ENCODE results near the gene ERMARD.

ERMARD gene

DNA sequence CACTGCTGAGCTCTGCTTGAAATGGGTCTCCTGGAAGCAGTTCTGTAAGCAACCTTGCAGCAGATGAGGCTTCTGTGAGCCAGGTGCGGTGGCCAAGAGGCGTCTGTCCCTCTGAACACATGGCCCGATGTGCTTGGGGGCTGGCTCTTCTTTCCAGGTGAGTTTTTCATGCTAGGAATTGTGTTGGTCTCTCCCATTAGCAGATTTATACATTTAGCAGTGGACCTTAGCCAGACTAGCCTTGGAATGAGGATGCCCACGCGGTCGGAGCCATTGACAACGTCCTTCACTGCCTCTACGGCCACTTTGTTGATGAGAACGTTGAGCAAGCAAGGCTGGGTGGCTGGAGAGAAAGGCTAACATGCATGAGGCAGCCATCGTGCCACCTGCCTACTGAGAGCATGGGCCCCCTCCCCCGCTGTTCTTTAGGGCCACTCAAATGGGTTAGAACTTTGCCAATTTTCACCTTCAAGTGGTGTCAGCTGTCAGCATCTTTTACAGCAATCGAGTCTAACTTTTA, 33.5 kb downstream of the ERMARD start:
- no peak for DNase-seq

DNA sequence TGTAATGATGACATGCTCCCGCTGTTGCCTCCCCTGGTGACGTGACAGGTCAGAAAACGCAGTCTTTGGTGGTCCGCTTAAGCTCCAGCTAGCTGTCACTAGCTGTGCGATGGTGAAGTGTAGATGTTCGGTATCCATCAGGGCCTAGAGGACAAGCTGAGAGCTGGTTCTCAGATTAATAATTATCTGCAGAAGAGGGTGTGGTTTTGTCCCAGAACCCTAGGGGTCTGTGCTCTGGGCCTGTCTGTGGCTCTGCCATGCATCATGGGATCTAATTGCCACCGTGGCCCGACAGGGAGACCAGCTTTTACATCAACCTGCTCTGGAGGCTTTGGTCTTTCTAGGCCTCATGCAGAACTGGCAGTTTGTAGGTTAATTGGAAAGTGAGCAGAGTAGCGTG, 34.1 kb downstream of the ERMARD start:
- DNase-seq: no peak

DNA sequence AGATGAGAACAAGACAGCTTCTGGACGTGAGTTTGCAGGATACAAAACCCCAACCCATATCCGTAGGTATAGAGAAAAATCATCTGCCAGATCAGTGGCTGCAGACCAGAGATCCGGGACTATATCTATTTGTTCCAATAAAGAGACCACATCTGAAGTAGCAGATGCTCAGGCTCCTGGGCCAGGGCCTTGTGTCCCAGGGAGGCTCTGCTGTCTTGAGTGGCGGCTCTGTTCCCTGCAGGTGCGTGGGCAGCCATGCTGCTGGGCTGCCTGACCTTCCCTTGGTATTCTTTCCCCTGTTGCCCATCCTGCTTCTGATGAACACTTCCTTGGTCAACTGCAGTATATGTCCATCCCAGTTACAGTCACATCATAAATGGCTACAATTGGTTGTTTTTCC, 34.9 kb downstream of the ERMARD start:
- DNase-seq: no peak

DNA sequence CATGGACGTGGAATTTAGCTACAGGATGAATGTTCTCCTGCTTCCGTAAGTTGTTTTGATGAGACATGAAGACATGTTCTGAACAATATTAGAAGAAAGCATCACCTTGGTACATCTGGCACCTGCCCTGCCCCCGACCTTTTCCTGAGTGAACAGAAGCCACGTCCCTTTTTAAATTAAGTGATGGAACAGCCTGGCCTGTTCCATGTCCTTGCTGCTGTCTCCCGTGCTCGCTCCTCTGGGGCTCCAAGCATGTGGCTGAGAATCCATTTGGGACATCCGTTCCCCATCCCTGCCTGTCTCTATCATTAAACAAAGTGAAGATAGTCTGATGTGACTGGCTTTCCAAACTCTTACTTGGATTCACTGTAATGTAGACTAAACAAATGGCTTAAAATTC, 36.4 kb downstream of the ERMARD start:
- no peak for DNase-seq

DNA sequence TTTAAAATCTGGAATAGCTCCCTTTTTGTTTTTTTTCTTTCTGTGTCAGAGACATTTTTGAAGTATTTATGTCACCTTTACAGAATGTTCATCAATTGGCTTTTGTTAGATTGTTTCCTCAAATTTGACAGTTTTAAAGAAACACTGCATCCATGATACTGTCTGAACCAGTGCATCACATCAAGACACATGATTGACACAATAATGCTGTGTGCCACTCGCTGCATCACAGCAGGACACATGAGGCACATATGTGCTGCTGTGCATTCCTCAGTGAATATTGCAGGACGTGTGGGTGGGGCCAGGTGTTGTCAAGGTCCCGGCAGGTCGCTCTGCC, 37.4 kb downstream of the ERMARD start:
- no peak for DNase-seq

DNA sequence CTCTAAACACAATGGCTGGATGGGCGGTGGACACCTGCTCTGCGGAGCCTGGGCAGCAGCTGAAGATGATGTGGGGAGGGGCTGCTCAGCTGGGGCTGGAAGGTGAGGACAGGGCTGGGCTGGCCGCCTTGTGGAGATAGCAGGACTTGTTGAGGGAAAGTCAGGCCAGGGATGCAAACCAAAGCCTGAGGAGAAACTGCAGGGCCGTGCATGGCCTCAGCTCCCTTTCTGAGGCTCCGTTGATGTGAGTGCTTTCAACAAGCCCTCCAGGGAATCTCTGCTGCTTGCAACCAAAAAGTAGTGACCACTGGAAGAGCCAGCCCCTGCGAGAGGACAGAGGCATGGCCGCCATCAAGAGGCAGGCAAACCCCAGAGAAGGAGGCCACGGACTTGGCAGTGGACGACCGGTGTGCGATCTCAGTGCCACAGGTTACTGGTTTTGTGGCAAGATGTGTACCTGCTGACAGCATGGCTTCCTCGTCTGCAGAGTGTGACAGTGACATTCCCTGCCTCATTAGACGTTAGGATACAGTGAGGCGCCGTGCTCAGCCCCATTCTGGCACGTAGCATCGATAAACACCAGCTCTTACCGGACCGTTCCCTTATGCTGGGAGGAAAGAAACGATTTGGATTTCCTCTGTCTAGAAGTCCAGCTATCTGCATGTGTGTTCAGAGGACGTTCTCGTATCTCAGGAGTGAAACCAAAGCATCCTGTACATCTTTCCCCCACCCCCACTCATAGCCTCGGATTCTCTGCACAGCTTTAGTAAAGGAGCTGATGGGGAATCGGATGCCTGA, 37.9 kb downstream of the ERMARD start:
- no peak for DNase-seq

DNA sequence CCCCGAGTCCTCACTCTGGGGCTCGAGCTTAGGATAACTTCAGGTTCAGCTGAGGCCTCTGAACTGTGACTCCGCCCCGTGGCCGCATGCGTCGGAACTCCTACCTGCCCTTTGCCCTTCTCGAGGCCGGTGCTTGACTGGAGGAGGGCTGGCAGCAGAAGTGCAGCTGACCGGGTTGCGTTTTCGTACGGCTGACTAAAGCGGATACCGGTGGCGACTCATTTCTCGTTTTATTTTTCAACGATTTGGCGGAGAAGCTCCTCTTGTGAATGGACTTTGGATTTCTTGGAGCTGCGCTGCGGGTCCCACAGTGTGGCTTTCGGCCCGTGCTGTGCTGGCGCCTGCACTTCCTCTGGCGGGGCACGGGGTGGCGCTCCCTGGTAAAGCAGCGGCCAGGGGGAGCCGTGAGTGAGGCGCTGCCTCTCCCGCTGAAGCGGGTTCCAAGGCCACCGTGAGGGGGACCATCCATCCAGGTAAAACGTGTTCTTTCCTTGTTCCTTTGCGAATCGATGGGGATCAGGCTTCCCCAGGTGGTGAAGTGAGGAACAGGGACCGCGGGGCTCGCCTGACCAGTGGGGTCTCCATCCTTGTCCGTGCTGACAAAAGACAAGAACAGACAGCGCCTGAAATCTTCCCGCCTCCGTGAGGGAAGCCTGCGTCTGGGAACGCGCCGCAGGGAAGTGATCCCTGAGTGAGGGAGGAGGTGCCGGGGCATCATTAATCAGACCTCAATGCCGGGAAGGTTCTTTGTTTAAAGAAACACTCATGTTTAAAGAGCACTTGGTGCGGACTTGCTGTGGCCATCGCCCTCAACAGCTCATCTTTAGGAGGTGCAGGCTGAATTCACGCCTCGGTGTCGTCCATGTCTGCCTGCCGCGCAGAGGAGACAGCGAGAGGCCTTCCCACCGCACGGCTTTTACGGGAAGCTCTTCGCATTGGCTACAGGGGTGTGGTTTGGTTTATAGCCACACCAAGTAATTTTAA, 38.8 kb downstream of the ERMARD start:
- peak; percentile 49 for DNase-seq

DNA sequence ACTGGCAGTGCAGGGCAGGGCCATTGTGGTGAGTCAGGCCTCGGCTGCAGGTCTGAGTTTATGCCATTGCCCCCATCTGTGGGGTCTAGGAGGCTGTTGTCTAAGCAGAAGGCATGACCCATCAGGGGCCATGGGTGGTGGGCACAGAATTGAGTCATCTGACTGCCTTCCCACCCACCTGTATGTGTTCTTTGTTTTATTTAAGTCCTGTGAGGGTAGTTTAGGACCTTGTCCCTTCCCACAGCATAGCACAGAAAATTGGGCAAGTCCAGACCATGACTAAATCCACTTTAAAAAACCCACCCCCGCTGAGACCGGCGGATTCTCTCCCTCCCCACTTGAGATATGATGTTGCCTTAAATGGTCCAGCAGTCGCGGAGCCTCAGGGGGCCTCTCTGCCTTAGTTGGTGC, 40.3 kb downstream of the ERMARD start:
- no peak for DNase-seq

DNA sequence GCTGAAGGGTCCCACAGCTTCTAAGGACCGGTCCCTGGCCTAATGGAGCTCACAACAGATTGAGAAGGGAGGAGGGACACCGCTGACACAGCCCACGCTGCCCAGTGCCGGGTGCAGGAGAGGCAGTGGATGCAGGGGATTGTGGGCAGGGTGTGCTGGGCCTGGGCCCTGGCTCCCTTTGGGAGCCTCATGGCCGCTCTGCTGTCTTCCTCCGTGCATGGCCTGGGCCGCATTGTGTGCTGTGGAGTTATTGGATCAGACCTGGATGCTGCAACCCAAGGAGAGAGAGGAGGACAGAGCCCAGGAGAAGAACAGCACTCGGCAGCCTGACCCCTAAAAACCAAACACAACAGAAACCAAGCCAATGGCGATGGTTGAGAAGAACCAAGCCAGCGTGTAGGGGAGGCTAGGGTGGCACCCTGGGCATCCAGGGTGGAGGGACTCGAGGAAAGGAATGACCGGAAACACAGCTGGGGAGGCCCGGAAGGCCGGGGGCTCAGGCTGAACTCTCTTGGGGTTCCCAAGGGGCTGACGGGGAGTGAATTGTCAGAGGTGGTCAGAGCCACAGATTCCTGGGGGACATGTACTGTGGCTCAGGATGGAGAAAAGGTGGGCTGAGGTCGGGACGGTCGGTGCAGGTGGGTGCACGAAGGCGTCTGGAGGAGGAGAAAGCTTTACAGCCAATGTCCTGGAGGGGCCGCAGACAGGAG, 41.0 kb downstream of the ERMARD start:
- no peak for DNase-seq

DNA sequence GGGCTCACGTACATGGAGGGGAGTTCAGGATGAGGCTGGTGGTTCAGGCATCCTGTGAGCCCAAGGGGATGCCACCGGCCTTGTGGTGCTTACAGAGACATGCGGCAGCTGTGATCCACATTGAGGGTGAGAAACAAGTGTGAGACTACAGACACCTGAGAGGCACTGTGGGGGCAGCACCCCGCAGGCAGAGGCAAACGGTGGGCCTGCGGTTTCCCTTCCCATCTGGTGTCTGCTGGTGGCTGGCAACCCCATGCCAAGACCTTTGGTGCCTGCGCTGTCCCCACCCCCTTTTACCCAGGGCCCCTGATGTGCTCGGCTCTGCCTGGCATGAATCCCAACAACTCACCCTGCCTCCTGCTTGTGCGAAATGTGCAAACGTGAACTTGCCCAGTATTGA, 42.0 kb downstream of the ERMARD start:
- DNase-seq: peak; percentile 6

DNA sequence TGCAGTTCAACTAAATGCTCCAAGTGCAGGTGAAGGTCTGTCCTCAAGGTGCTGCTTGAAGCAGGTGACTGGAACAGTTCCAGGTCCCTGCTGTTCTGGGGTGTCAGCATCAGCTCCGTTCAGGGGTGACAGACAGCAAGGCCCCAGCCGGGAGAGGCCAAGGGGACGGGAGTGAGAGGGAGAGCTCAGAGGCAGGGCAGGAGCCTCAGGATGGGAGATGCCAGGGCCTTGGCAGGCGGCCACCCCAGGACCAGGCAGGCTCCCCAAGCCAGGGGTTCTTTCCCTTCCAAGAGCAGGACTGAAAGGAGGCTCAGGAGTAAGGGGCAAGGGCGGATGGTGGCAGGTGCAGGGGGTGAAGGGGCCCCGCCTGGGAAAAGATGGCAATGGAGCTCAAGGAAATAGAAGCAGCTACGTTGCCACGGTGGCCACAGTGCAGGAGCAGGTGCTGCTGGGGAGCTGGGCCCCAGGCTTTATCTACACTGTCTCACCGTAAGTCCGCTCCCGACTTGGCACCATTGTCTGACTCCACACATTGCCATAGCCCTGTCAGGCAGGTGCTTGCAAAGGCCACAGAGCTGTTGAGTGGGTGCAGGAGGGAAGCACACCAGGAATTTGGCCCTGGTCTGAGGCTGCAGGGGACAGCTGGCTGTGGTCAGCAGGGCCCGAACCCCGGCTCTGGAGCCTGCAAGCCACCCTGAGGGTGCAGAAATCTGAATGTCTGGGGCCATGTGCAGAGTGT, 43.1 kb downstream of the ERMARD start:
- no peak for DNase-seq

DNA sequence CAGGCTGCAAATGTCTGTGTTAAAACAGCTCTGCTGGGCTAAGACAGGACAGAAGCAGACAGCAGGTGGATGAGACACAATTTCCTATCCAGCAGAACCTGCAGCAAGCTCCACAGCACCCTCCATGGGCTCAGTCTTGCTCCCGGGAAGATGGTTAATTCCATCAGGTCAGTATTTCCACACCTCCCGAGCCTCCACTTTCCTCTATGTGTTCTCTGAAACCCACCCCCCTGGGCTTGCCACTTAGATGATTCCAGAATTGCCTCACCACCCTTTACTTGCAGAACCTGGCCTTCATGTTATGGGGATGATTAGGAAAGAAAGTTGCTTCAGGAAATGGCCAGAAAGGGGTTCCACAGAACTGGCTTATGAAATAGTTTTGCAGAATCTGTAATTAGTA, 43.8 kb downstream of the ERMARD start:
- DNase-seq: no peak

DNA sequence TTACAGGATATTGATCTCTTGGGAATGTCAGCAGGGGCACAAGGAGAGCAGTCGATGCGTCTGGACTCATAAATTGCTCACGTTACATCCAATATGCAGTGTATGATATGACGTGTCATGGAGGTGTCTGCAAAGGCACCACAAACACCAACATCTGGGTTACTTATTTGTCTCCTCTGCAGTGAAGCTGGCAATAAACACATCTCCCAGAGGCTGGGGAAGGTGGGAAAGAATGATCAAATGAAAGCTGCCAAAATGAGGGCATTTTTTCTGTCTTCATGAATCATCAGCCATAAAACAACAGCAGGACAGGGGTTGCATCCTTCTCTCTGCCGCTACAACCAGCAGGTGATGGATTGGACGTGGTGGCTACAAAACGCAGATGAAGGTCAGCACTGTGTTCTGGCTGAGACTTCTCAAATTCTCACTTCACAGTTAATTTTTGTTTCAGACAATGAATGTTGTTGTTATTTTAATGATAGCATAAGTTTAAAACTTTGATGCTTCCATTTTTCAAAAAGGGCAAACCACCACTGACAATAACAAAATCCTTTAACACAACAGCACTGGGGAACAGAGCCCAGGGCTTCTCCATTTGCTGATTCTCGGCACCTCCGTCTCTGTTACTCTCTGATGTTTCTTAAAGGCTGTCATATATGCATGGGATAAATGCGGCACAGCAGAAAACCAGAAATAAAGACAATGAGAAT, 47.5 kb downstream of the ERMARD start:
- no peak for DNase-seq

DNA sequence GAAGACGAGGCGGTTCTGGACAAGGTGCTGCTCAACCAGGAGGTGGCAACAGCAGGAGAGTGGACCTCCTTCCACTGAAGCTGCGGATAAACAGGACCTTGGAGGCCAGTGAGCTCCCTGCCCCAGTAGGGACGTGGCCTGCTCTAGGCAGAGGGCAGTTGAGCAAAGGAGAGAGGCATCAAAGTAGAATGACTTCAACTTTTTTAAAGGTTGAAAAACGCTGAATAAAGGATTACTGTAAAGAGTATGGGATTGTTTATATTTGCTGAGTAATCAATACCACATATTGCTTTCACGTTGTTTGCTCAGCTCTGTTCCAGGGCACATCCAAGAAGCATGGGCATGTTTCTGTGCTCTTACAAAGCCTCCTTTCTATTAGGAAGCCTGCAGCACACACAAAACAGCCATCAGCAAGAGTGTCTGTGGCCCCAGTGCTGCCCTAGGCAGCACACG, 48.1 kb downstream of the ERMARD start:
- no peak for DNase-seq

DNA sequence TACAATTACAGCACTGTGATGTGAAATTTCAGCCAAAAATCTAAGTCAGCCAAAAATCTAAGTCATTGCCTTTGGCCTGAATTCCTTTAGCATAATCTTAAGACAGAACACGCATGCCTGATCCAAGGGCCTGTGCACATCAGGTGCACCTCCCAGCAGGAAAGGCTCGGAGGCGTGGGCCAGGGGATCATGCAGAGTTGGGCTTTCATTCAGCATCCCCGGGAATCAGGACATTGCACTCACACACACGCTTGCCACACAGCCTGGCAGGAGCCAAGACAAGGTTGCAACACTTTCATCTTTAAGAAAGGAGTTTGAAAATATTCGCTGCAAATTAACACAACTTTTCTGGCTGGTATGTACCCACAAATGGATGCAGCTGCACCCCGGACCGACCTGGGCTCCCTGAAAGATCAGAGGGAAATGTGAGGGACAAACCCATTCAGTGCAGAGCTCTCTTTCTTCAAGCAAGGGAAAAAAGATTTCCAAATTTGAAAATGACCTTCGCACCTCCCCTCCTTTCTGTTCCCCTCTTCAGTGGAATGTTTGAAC, 48.8 kb downstream of the ERMARD start:
- DNase-seq: no peak

DNA sequence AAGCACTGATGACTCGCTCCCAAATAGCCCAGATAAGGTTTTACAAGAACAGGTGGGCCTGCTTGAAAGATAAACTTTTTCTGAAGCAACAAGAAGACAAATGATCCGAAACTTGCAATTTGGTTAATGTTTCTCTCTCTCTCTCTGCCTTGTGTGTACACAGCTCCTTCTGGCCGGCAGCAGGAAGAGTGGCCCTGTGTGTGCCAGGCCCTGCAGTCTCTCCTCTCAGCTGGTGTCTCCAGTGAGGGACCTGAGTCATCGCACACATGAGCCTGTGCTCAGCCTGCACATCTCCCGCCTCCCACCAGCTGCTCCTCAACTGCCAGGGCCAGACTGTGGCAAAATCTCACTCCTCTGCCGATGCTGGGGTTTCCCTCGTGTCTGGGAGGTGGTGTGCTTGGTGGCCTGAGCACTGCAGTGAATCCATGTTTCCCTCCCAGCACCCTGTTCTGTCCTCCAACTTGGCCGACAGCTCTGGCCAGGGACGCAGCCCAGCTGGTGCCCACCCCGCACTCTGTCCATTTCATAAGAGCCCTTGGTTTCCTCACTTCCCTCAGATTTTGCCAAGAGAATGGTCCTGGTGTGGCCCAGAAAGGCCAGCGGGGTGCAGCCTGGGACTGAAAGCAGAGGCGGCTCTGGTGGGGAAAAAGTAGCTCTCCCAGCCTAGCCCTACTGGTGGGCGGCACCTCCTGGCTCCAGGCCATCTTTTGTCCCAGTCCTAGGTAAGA, 49.4 kb downstream of the ERMARD start:
- DNase-seq: peak; percentile 36

DNA sequence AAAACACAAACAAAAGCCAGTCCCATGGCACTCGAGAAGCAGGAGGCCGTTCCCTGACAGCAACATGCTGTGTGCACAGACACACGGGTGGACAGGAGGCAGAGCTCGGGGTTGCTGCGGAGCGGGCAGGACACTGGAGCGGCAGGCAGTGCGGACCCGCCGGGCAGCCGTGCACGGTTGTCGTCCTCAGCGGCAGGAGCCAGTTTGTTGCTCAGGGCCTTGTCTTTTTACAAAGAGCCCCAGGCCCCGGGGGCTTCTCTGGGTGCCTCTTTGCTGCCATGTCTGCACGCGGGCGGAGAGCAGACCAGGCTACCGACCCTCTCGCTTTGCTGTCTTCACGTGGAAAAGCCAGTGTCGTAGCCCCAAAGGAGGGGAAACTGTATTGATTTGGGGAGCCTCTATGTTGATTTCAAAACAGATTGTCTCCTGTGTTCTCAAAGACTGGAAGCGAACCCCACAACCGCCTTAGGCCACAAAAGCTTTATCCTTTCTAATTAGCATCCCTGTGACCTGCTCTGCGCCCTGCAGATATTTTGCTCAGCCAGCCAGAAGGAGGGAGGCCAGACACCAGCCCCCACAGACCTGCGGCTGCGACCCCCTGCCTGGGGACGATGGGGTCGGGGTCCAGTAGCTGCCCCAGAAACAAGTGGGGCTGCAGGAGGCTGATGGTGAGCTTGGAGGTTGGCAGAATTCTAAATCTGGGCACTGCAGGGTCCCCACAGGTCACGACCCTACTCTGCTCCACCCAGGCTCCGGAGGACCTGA, 50.2 kb downstream of the ERMARD start:
- DNase-seq: no peak

DNA sequence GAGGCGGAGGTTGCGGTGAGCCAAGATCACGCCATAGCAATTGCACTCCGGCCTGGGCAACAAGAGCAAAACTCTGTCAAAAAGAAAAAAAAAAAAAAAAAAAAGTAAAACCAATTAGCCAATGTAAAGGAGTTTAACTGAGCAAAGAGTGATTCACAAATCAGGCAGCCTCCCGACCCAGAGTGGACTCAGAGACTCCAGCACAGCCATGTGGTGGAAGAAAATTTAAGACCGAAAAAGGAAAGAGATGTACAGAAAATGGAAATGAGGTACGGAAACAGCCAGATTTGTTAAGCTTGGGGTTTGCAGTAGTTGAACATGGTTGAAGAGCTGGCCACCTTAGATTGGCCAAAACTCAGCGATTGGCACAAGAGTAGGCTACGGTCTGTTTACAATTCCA, 51.4 kb downstream of the ERMARD start:
- DNase-seq: no peak

DNA sequence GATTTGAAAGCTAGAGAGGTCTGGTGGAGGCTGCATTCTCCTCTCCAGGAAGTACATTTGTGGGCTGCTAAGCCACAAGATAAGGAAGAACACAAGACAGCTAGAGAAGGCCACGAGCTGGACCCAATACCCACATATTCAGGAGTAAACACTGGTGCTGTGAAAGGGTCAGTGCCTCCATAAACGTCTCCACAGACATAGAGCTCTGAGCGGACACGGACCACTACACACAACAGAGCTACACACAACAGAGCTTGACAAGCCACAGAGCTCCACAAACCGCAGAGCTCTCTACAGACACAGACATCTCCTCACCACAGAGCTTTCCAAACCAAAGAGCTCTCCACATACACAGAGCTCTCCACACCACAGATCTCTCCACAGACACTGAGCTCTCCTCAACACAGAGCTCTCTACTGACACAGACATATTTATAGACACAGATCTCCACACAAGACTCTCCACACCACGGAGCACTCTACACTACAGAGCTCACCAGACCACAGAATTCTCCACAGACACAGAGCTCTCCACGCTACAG, 51.9 kb downstream of the ERMARD start:
- no peak for DNase-seq
